ENCODE measurements around the gene SNX18.

Gene SNX18, protein sequence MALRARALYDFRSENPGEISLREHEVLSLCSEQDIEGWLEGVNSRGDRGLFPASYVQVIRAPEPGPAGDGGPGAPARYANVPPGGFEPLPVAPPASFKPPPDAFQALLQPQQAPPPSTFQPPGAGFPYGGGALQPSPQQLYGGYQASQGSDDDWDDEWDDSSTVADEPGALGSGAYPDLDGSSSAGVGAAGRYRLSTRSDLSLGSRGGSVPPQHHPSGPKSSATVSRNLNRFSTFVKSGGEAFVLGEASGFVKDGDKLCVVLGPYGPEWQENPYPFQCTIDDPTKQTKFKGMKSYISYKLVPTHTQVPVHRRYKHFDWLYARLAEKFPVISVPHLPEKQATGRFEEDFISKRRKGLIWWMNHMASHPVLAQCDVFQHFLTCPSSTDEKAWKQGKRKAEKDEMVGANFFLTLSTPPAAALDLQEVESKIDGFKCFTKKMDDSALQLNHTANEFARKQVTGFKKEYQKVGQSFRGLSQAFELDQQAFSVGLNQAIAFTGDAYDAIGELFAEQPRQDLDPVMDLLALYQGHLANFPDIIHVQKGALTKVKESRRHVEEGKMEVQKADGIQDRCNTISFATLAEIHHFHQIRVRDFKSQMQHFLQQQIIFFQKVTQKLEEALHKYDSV

DNA sequence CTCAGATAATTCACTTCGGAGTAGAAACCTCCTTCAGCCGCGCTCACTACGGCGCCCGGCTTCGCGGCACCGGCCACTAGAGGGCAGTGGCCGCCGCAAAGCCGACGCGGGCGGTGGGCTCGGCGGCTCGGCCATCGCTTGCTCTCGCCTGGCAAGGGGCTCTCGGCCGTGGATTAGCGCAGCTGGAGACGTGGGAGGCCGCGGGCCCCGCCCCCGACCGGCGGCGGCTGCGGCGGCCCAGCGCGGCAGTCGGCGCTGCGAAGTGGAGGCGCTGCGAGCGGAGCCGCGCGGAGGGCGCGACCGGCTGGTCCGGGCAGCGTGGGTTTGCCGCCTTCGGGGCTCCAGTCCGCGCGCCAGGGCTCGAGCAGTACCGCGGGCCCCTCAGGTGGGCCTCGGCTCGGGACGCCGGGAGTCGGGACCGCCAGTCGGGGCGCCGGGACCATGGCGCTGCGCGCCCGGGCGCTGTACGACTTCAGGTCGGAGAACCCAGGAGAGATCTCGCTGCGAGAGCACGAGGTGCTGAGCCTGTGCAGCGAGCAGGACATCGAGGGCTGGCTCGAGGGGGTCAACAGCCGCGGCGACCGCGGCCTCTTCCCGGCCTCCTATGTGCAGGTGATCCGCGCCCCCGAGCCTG lies at the start of gene SNX18:
TSS of gene SNX18 (plus strand) at position 248 of the 634 bp plus-strand sequence. CDS start at position 442, 194 bp downstream.
- DNase-seq, result peak; percentile 92
- Histone ChIP-seq H3K4me3 (ENCODE audit: low read depth, low read length) (peak within 1 kb of the TSS; percentile 58), H3K36me3 (peaks cover 10% of the 10 kb centered on the region), H3K27me3 (ENCODE audit: insufficient read depth, low read depth, severe bottlenecking) (no peaks in the 10 kb centered on the region), H3K27ac (peak within 1 kb of the TSS; percentile 71), H3K9me3 (ENCODE audit: severe bottlenecking) (no peaks in the 10 kb centered on the region)
- TF ChIP-seq, protein P1, sequence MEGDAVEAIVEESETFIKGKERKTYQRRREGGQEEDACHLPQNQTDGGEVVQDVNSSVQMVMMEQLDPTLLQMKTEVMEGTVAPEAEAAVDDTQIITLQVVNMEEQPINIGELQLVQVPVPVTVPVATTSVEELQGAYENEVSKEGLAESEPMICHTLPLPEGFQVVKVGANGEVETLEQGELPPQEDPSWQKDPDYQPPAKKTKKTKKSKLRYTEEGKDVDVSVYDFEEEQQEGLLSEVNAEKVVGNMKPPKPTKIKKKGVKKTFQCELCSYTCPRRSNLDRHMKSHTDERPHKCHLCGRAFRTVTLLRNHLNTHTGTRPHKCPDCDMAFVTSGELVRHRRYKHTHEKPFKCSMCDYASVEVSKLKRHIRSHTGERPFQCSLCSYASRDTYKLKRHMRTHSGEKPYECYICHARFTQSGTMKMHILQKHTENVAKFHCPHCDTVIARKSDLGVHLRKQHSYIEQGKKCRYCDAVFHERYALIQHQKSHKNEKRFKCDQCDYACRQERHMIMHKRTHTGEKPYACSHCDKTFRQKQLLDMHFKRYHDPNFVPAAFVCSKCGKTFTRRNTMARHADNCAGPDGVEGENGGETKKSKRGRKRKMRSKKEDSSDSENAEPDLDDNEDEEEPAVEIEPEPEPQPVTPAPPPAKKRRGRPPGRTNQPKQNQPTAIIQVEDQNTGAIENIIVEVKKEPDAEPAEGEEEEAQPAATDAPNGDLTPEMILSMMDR (IDR thresholded peaks at IDR 0.05; ENCODE audit: low read depth, low read length), result peak; percentile 82

DNA sequence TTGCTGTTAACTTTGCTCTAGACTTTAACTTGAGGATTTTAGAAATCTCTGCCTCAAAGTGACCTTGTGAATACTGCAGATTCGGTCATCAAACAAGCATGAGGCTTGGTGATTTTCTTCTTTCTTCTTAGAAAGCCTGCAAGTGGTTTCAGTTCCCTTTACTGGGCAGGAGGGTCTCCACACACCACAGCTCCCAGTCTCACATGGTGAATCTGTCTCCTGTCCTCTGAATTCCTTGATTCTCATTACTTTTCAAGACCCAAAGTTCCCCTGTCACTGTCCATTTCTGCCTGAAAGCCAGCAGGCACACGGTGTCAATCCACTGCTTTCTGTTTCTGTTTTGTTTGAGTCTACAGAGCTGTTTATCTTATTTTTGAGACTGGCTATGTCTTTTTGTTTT lies 47.9 kb upstream of the SNX18 start:
- Histone ChIP-seq H3K27ac (no peak overlapping the region), H3K36me3 (no peaks in the 10 kb centered on the region), H3K9me3 (ENCODE audit: severe bottlenecking) (no peaks in the 10 kb centered on the region), H3K4me3 (ENCODE audit: low read depth, low read length) (no peak overlapping the region), H3K27me3 (ENCODE audit: insufficient read depth, low read depth, severe bottlenecking) (no peaks in the 10 kb centered on the region)
- TF ChIP-seq, protein P1 (IDR thresholded peaks at IDR 0.05; ENCODE audit: low read depth, low read length), result no peak
- no peak for DNase-seq

DNA sequence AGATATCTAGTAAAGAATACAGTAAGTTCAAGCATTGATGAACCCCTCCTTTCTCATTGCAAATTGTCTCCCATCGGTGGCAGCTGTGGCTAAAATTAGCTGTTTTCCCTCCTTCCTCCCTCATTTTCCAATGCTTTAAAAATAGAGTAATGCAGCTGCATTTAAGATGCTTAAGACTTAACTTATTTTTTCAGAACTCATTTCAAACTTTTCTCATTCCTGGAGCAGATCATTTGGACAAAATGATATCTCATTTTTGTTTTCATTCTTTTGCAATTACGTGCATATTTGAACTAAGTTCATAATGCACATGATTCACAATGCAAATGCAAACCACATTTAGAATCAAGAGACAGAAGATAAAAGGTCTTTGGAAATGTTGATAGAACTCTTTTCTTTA lies 47.4 kb upstream of the SNX18 start:
- TF ChIP-seq, protein P1 (IDR thresholded peaks at IDR 0.05; ENCODE audit: low read depth, low read length), result no peak
- Histone ChIP-seq H3K36me3 (no peaks in the 10 kb centered on the region), H3K27ac (no peak overlapping the region)

DNA sequence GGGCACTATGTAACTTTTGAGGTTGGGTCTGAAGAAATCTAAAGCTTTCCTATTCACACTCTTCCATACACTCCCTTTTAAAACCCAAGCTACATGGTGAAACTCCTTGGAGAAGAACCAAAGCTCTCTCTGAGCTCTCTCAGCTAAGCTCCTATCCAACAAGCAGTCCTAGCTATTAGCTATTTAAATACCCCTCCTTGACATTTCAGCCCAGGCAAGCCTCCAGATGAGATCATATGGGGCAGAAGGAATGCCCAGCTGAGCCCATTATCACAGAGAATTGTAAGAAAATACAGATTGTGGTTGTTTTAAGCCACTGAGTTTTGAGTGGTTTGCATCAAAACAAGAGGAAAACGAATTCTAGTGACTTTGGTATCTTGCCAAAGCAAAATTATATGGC lies 46.9 kb upstream of the SNX18 start:
- Histone ChIP-seq H3K4me3 (ENCODE audit: low read depth, low read length) (no peak overlapping the region), H3K9me3 (ENCODE audit: severe bottlenecking) (no peaks in the 10 kb centered on the region), H3K27ac (no peak overlapping the region), H3K36me3 (no peaks in the 10 kb centered on the region), H3K27me3 (ENCODE audit: insufficient read depth, low read depth, severe bottlenecking) (no peaks in the 10 kb centered on the region)
- TF ChIP-seq, protein P1 (IDR thresholded peaks at IDR 0.05; ENCODE audit: low read depth, low read length), result no peak
- DNase-seq, result no peak

More for the DNA sequence above, 47.4 kb upstream of the SNX18 start:
- Histone ChIP-seq H3K9me3 (ENCODE audit: severe bottlenecking) (no peaks in the 10 kb centered on the region), H3K4me3 (ENCODE audit: low read depth, low read length) (no peak overlapping the region), H3K27me3 (ENCODE audit: insufficient read depth, low read depth, severe bottlenecking) (no peaks in the 10 kb centered on the region)
- no peak for DNase-seq

DNA sequence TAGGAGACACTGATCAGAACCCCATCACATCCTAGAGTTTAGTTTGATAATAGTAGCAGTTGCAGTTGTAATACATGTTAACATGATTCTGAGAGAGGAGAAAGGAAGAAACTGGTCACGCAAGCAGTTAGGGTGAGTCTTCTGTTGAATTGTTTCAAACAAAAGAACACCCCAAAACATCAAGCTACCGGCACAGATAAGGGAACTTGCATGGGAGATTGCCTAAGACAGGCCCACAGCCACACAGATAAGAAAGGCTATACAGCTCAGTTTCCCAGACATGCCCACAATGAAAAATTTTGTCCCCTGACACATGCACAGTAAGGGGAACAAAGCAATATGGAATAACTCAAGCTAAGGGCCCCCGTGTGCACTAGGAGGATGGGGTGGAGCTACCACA lies 46.2 kb upstream of the SNX18 start:
- TF ChIP-seq, protein P1 (IDR thresholded peaks at IDR 0.05; ENCODE audit: low read depth, low read length), result no peak

More for the DNA sequence above, 46.2 kb upstream of the SNX18 start:
- DNase-seq, result no peak
- Histone ChIP-seq H3K9me3 (ENCODE audit: severe bottlenecking) (no peaks in the 10 kb centered on the region), H3K36me3 (no peaks in the 10 kb centered on the region), H3K27ac (no peak overlapping the region), H3K27me3 (ENCODE audit: insufficient read depth, low read depth, severe bottlenecking) (no peaks in the 10 kb centered on the region), H3K4me3 (ENCODE audit: low read depth, low read length) (no peak overlapping the region)
